WTC11 (cell line): Measurements from ENCODE around the gene MCM10. TPM values are rescaled to one million over a fixed set of nuclear protein-coding genes. Genes with fewer than 3 reads are reported as not detected.

Source experiments
- ATAC-seq: fragments of 200-7000 bp; cut with Tn5 transposase; 2 replicates; pipeline ENCODE4 v1.10.0; 2021; ENCODE audit warnings: mild to moderate bottlenecking, moderate library complexity
- CTCF ChIA-PET: fragments of 300-600 bp; sonication (Branson Sonifier 250); formaldehyde crosslinking; loops from one replicate; lab custom pipeline; 2021; ENCODE audit warnings: antibody characterized with exemption; lab: Charles Lee
- POLR2A ChIA-PET: fragments of 350-600 bp; sonication (Branson Sonifier 250); formaldehyde crosslinking; loops from one replicate; lab custom pipeline; 2021; ENCODE audit warnings: antibody characterized with exemption; lab: Charles Lee
- DNase-seq: peaks from one replicate; pipeline ENCODE4 v3.0.0; 2021; ENCODE audit warnings: low spot score
- H3K27ac Mint-ChIP-seq: 2 replicates; pipeline ENCODE4 v1.8.0; 2021; ENCODE audit warnings: mixed read lengths
- H3K27me3 Mint-ChIP-seq: 2 replicates; pipeline ENCODE4 v1.8.0; 2021; ENCODE audit warnings: low read depth, mild to moderate bottlenecking, moderate library complexity, mixed read lengths
- H3K36me3 Mint-ChIP-seq: 2 replicates; pipeline ENCODE4 v1.8.0; 2021; ENCODE audit warnings: mixed read lengths
- H3K4me1 Mint-ChIP-seq: 2 replicates; pipeline ENCODE4 v1.8.0; 2022; ENCODE audit warnings: mixed read lengths
- H3K4me3 Mint-ChIP-seq: 2 replicates; pipeline ENCODE4 v1.8.0; 2021; ENCODE audit warnings: mild to moderate bottlenecking, moderate library complexity, mixed read lengths
- H3K9me3 Mint-ChIP-seq: 2 replicates; pipeline ENCODE4 v1.8.0; 2021; ENCODE audit warnings: mixed read lengths
- ATF1 ChIP-seq: sonication (generic); formaldehyde crosslinking; IDR thresholded peaks from 2 replicates; pipeline ENCODE4 v1.8.1; 2023; ENCODE audit warnings: mild to moderate bottlenecking, moderate library complexity, missing genetic modification reagents
- CBFB ChIP-seq: sonication (generic); formaldehyde crosslinking; IDR thresholded peaks from 2 replicates; pipeline ENCODE4 v1.8.1; 2022; ENCODE audit warnings: mild to moderate bottlenecking, low read depth, missing genetic modification reagents
- ELF4 ChIP-seq: sonication (generic); formaldehyde crosslinking; IDR thresholded peaks from 2 replicates; pipeline ENCODE4 v1.8.1; 2022; ENCODE audit warnings: low read depth, mild to moderate bottlenecking, moderate library complexity, missing genetic modification reagents
- HMGA2 ChIP-seq: fragments of 250-450 bp; sonication (Bioruptor Pico); IDR thresholded peaks from 2 replicates; pipeline ENCODE4 v1.4.0; 2021; ENCODE audit warnings: mild to moderate bottlenecking, moderate library complexity
- IRF2 ChIP-seq: sonication (generic); formaldehyde crosslinking; IDR thresholded peaks from 2 replicates; pipeline ENCODE4 v1.8.0; 2022; ENCODE audit warnings: low read depth, missing genetic modification reagents, borderline replicate concordance
- NR3C1 ChIP-seq: sonication (generic); formaldehyde crosslinking; conservative IDR thresholded peaks from 2 replicates; pipeline ENCODE4 v1.8.1; 2023; ENCODE audit warnings: low read depth, mild to moderate bottlenecking, missing genetic modification reagents
- TP53 ChIP-seq: sonication (generic); formaldehyde crosslinking; IDR thresholded peaks from 2 replicates; pipeline ENCODE4 v1.8.1; 2023; ENCODE audit warnings: mild to moderate bottlenecking, missing genetic modification reagents
- ZNF121 ChIP-seq: sonication (generic); formaldehyde crosslinking; IDR thresholded peaks from 2 replicates; pipeline ENCODE4 v1.8.0; 2023; ENCODE audit warnings: missing genetic modification reagents
- ZNF219 ChIP-seq: sonication (generic); formaldehyde crosslinking; IDR thresholded peaks from 2 replicates; pipeline ENCODE4 v1.8.0; 2023; ENCODE audit warnings: missing genetic modification reagents, mild to moderate bottlenecking, borderline replicate concordance
- total RNA-seq: library from RNA; stranded (reverse); gene quantifications from 3 replicates; pipeline ENCODE4 v1.2.3, GENCODE V29; 2021
- TF ChIP-seq, protein P1 (sequence below): sonication (generic); formaldehyde crosslinking; IDR thresholded peaks from 2 replicates; pipeline ENCODE4 v1.8.0; 2022; ENCODE audit warnings: mild to moderate bottlenecking, missing genetic modification reagents
- TF ChIP-seq, protein P2 (sequence below): sonication (generic); formaldehyde crosslinking; IDR thresholded peaks from 2 replicates; pipeline ENCODE4 v1.8.1; 2022; ENCODE audit warnings: mild to moderate bottlenecking, moderate library complexity, missing genetic modification reagents
- TF ChIP-seq, protein P3 (sequence below): sonication (generic); formaldehyde crosslinking; IDR thresholded peaks from 2 replicates; pipeline ENCODE4 v1.8.0; 2022; ENCODE audit warnings: mild to moderate bottlenecking, missing genetic modification reagents
- TF ChIP-seq, protein P4 (sequence below): sonication (generic); formaldehyde crosslinking; IDR thresholded peaks from 2 replicates; pipeline ENCODE4 v1.8.1; 2023; ENCODE audit warnings: mild to moderate bottlenecking, missing genetic modification reagents
- TF ChIP-seq, protein P5 (sequence below): sonication (generic); formaldehyde crosslinking; IDR thresholded peaks from 2 replicates; pipeline ENCODE4 v1.8.1; 2022; ENCODE audit warnings: missing genetic modification reagents, borderline replicate concordance
- TF ChIP-seq, protein P6 (sequence below): sonication (generic); formaldehyde crosslinking; conservative IDR thresholded peaks from 2 replicates; pipeline ENCODE4 v1.8.1; 2023; ENCODE audit warnings: mild to moderate bottlenecking, low read depth, missing genetic modification reagents, moderate library complexity
- TF ChIP-seq, protein P7 (sequence below): fragments of 250-450 bp; sonication (Bioruptor Pico); IDR thresholded peaks from 2 replicates; pipeline ENCODE4 v1.9.0; 2021; ENCODE audit warnings: mild to moderate bottlenecking
- TF ChIP-seq, protein P8 (sequence below): sonication (generic); formaldehyde crosslinking; IDR thresholded peaks from 2 replicates; pipeline ENCODE4 v1.8.1; 2022; ENCODE audit warnings: low read depth, mild to moderate bottlenecking, moderate library complexity, missing genetic modification reagents, borderline replicate concordance
- TF ChIP-seq, protein P9 (sequence below): sonication (generic); formaldehyde crosslinking; IDR thresholded peaks from 2 replicates; pipeline ENCODE4 v1.8.0; 2022; ENCODE audit warnings: missing genetic modification reagents

The MCM10 gene
- total RNA-seq, 1 experiment from 2014 or later, result 44.3 TPM

DNA sequence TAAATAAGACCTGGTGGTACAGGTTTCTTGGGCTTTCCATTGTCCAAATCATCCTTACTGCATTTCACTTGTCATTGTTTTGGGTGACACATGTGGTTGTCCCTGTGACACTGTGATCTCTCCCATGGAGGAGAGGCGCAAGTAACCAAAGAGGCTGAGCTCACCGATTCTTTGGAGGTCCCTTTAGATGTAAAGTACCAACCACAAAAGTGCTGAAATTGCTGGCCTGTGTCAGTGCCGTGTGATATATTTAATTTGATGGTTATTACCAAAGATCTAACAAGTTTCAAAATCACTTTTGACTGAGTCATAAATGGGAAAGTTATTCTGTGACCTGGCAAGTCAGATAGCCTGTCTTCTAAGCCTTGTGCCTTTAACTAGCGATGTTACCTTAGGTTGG, 19.4 kb downstream of the MCM10 start:
- no peak overlapping the region for H3K27ac Mint-ChIP-seq
- H3K4me1 Mint-ChIP-seq, result no peaks in the 10 kb centered on the region
- CTCF ChIA-PET, result no interaction called here
- ATAC-seq, result no peak
- H3K36me3 Mint-ChIP-seq, result peaks cover 89% of the 10 kb centered on the region
- no peaks in the 10 kb centered on the region for H3K27me3 Mint-ChIP-seq
- no peaks in the 10 kb centered on the region for H3K9me3 Mint-ChIP-seq
- no peak for DNase-seq
- POLR2A ChIA-PET, result no interaction called here
- TF ChIP-seq, protein P1, sequence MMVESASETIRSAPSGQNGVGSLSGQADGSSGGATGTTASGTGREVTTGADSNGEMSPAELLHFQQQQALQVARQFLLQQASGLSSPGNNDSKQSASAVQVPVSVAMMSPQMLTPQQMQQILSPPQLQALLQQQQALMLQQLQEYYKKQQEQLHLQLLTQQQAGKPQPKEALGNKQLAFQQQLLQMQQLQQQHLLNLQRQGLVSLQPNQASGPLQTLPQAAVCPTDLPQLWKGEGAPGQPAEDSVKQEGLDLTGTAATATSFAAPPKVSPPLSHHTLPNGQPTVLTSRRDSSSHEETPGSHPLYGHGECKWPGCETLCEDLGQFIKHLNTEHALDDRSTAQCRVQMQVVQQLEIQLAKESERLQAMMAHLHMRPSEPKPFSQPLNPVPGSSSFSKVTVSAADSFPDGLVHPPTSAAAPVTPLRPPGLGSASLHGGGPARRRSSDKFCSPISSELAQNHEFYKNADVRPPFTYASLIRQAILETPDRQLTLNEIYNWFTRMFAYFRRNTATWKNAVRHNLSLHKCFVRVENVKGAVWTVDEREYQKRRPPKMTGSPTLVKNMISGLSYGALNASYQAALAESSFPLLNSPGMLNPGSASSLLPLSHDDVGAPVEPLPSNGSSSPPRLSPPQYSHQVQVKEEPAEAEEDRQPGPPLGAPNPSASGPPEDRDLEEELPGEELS (CRISPR knock-in tag), result no peak
- TF ChIP-seq, protein P2, sequence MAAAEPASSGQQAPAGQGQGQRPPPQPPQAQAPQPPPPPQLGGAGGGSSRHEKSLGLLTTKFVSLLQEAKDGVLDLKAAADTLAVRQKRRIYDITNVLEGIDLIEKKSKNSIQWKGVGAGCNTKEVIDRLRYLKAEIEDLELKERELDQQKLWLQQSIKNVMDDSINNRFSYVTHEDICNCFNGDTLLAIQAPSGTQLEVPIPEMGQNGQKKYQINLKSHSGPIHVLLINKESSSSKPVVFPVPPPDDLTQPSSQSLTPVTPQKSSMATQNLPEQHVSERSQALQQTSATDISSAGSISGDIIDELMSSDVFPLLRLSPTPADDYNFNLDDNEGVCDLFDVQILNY (CRISPR knock-in tag), result no peak
- TF ChIP-seq NR3C1 (CRISPR knock-in tag), result no peak
- TF ChIP-seq, protein P3, sequence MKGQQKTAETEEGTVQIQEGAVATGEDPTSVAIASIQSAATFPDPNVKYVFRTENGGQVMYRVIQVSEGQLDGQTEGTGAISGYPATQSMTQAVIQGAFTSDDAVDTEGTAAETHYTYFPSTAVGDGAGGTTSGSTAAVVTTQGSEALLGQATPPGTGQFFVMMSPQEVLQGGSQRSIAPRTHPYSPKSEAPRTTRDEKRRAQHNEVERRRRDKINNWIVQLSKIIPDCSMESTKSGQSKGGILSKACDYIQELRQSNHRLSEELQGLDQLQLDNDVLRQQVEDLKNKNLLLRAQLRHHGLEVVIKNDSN (CRISPR knock-in tag), result no peak
- TF ChIP-seq, protein P4, sequence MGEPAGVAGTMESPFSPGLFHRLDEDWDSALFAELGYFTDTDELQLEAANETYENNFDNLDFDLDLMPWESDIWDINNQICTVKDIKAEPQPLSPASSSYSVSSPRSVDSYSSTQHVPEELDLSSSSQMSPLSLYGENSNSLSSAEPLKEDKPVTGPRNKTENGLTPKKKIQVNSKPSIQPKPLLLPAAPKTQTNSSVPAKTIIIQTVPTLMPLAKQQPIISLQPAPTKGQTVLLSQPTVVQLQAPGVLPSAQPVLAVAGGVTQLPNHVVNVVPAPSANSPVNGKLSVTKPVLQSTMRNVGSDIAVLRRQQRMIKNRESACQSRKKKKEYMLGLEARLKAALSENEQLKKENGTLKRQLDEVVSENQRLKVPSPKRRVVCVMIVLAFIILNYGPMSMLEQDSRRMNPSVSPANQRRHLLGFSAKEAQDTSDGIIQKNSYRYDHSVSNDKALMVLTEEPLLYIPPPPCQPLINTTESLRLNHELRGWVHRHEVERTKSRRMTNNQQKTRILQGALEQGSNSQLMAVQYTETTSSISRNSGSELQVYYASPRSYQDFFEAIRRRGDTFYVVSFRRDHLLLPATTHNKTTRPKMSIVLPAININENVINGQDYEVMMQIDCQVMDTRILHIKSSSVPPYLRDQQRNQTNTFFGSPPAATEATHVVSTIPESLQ, result no peak
- no peak for TF ChIP-seq TP53
- no peak for TF ChIP-seq ELF4 (CRISPR knock-in tag)
- no peak for TF ChIP-seq IRF2 (CRISPR knock-in tag)
- TF ChIP-seq, all 79 proteins: peak for 0
- no peak overlapping the region for H3K4me3 Mint-ChIP-seq

DNA sequence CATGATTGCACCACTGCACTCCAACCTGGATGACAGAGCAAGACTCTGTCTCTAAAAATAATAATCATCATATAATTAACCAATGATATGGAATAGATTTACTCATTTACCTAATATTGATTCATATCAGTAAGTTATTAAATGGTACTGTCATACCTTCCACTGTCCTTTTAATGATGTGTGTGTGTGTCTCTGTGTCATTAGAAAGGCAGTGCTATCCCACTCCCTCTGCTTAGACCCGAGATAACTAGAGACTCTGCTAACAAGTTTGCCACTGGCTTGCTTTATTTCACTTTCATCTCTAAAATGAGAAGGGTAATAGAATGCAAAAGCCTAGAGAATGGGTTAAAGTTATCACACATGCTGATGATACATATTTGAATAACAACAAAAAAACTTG, 21.1 kb downstream of the MCM10 start:
- Mint-ChIP-seq H3K4me3 (no peak overlapping the region), H3K4me1 (no peaks in the 10 kb centered on the region), H3K9me3 (peaks cover 12% of the 10 kb centered on the region), H3K27me3 (no peaks in the 10 kb centered on the region), H3K36me3 (peaks cover 96% of the 10 kb centered on the region), H3K27ac (no peak overlapping the region)
- POLR2A ChIA-PET, result no interaction called here
- ATAC-seq, result no peak
- CTCF ChIA-PET, result no interaction called here
- DNase-seq, result no peak
- TF ChIP-seq, protein P5, sequence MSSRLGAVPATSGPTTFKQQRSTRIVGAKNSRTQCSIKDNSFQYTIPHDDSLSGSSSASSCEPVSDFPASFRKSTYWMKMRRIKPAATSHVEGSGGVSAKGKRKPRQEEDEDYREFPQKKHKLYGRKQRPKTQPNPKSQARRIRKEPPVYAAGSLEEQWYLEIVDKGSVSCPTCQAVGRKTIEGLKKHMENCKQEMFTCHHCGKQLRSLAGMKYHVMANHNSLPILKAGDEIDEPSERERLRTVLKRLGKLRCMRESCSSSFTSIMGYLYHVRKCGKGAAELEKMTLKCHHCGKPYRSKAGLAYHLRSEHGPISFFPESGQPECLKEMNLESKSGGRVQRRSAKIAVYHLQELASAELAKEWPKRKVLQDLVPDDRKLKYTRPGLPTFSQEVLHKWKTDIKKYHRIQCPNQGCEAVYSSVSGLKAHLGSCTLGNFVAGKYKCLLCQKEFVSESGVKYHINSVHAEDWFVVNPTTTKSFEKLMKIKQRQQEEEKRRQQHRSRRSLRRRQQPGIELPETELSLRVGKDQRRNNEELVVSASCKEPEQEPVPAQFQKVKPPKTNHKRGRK, result no peak
- TF ChIP-seq, protein P6, sequence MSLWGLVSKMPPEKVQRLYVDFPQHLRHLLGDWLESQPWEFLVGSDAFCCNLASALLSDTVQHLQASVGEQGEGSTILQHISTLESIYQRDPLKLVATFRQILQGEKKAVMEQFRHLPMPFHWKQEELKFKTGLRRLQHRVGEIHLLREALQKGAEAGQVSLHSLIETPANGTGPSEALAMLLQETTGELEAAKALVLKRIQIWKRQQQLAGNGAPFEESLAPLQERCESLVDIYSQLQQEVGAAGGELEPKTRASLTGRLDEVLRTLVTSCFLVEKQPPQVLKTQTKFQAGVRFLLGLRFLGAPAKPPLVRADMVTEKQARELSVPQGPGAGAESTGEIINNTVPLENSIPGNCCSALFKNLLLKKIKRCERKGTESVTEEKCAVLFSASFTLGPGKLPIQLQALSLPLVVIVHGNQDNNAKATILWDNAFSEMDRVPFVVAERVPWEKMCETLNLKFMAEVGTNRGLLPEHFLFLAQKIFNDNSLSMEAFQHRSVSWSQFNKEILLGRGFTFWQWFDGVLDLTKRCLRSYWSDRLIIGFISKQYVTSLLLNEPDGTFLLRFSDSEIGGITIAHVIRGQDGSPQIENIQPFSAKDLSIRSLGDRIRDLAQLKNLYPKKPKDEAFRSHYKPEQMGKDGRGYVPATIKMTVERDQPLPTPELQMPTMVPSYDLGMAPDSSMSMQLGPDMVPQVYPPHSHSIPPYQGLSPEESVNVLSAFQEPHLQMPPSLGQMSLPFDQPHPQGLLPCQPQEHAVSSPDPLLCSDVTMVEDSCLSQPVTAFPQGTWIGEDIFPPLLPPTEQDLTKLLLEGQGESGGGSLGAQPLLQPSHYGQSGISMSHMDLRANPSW (CRISPR knock-in tag), result no peak
- TF ChIP-seq CBFB (CRISPR knock-in tag), result no peak
- TF ChIP-seq ATF1 (CRISPR knock-in tag), result no peak
- TF ChIP-seq, protein P7, sequence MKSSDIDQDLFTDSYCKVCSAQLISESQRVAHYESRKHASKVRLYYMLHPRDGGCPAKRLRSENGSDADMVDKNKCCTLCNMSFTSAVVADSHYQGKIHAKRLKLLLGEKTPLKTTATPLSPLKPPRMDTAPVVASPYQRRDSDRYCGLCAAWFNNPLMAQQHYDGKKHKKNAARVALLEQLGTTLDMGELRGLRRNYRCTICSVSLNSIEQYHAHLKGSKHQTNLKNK (CRISPR knock-in tag), result no peak
- TF ChIP-seq ZNF121 (CRISPR knock-in tag), result no peak
- no peak for TF ChIP-seq ZNF219 (CRISPR knock-in tag)
- TF ChIP-seq HMGA2 (CRISPR knock-in tag), result no peak
- TF ChIP-seq, protein P8, sequence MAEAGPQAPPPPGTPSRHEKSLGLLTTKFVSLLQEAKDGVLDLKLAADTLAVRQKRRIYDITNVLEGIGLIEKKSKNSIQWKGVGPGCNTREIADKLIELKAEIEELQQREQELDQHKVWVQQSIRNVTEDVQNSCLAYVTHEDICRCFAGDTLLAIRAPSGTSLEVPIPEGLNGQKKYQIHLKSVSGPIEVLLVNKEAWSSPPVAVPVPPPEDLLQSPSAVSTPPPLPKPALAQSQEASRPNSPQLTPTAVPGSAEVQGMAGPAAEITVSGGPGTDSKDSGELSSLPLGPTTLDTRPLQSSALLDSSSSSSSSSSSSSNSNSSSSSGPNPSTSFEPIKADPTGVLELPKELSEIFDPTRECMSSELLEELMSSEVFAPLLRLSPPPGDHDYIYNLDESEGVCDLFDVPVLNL (CRISPR knock-in tag), result no peak
- TF ChIP-seq, protein P9, sequence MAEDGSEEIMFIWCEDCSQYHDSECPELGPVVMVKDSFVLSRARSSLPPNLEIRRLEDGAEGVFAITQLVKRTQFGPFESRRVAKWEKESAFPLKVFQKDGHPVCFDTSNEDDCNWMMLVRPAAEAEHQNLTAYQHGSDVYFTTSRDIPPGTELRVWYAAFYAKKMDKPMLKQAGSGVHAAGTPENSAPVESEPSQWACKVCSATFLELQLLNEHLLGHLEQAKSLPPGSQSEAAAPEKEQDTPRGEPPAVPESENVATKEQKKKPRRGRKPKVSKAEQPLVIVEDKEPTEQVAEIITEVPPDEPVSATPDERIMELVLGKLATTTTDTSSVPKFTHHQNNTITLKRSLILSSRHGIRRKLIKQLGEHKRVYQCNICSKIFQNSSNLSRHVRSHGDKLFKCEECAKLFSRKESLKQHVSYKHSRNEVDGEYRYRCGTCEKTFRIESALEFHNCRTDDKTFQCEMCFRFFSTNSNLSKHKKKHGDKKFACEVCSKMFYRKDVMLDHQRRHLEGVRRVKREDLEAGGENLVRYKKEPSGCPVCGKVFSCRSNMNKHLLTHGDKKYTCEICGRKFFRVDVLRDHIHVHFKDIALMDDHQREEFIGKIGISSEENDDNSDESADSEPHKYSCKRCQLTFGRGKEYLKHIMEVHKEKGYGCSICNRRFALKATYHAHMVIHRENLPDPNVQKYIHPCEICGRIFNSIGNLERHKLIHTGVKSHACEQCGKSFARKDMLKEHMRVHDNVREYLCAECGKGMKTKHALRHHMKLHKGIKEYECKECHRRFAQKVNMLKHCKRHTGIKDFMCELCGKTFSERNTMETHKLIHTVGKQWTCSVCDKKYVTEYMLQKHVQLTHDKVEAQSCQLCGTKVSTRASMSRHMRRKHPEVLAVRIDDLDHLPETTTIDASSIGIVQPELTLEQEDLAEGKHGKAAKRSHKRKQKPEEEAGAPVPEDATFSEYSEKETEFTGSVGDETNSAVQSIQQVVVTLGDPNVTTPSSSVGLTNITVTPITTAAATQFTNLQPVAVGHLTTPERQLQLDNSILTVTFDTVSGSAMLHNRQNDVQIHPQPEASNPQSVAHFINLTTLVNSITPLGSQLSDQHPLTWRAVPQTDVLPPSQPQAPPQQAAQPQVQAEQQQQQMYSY (CRISPR knock-in tag), result no peak
